ENCODE results near the gene EPAS1. TPM values are rescaled to one million over a fixed set of nuclear protein-coding genes. Genes with fewer than 3 reads are reported as not detected.

The EPAS1 gene
- total and polyA plus RNA-seq, 9 of the 15 experiments (the other 6 are each of a cell fraction or from before 2014, with no cell fraction given): 0.25 to 11.2 (median 4.1) TPM

GRCh38 chr2:46428911-46429436, 131.8 kb downstream of the EPAS1 start (continued):
- peak; percentile 79; the same call in 1 of the 2 replicates for TF ChIP-seq TARDBP (IDR thresholded peaks at IDR 0.05)
- TF ChIP-seq CGGBP1 (CRISPR knock-in tag; IDR thresholded peaks at IDR 0.05): 0 out of 2 replicates have a peak, but pooled peaks have one; percentile 39
- no peak for TF ChIP-seq FIP1L1 (IDR thresholded peaks at IDR 0.05; ENCODE audit: low read depth, low read length, poor library complexity, severe bottlenecking)
- no peak for TF ChIP-seq ZBTB5 (IDR thresholded peaks at IDR 0.05)
- TF ChIP-seq ZNF76 (CRISPR knock-in tag; IDR thresholded peaks at IDR 0.05; ENCODE audit: borderline replicate concordance): no peak
- TF ChIP-seq MED1 (CRISPR knock-in tag; IDR thresholded peaks at IDR 0.05; ENCODE audit: borderline replicate concordance): no peak
- no peak for TF ChIP-seq SLC30A9 (CRISPR knock-in tag; IDR thresholded peaks at IDR 0.05)
- no peak for TF ChIP-seq SAFB2 (IDR thresholded peaks at IDR 0.05; ENCODE audit: borderline replicate concordance, low read depth, low read length, severe bottlenecking)
- TF ChIP-seq CHCHD3 (CRISPR knock-in tag; IDR thresholded peaks at IDR 0.05): no peak; the same call in 1 of the 2 replicates
- no peak for TF ChIP-seq ZNF354B (CRISPR knock-in tag; IDR thresholded peaks at IDR 0.05)
- TF ChIP-seq RREB1 (CRISPR knock-in tag; IDR thresholded peaks at IDR 0.05): 0 out of 2 replicates have a peak, but pooled peaks have one; percentile 10
- no peak for TF ChIP-seq PTRF (tag; IDR thresholded peaks at IDR 0.05)
- TF ChIP-seq ZMIZ1 (IDR thresholded peaks at IDR 0.05; ENCODE audit: low read depth in 2 of 2, low read length in 2 of 2): no peak
- TF ChIP-seq ZBTB1 (CRISPR knock-in tag; IDR thresholded peaks at IDR 0.05; ENCODE audit: borderline replicate concordance, low read depth): no peak
- TF ChIP-seq ZNF384 (IDR thresholded peaks at IDR 0.05; ENCODE audit: low read depth, low read length): no peak
- no peak for TF ChIP-seq ZNF699 (CRISPR knock-in tag; IDR thresholded peaks at IDR 0.05; ENCODE audit: insufficient replicate concordance)
- no peak for TF ChIP-seq SMAD4 (CRISPR knock-in tag; conservative IDR thresholded peaks at IDR 0.05)
